Left hindlimb (tissue), 1 donor: ENCODE measurements around the gene TOM1L2.
"Not testable (repeated sequence)": the region's sequence is repeated elsewhere in the genome, so short reads cannot be mapped to it uniquely, and the experiment has no call there.

Experiments
- DNase-seq: peaks from one replicate; pipeline ENCODE4 v3.0.0-alpha.2; 2018

The TOM1L2 gene

GRCh38 chr17:17814162-17815061 is 157.8 kb downstream of the TOM1L2 start:
- DNase-seq = no peak

- DNase-seq = no peak
Observed at GRCh38 chr17:17813725-17814095, 158.5 kb downstream of the TOM1L2 start.

GRCh38 chr17:17813055-17813724 is 159.0 kb downstream of the TOM1L2 start:
- no peak for DNase-seq

- DNase-seq = peak; percentile 85
Observed at GRCh38 chr17:17812211-17813054, 159.8 kb downstream of the TOM1L2 start.

GRCh38 chr17:17811381-17812210 is 160.6 kb downstream of the TOM1L2 start:
- peak; percentile 82 for DNase-seq

- DNase-seq = no peak
Observed at GRCh38 chr17:17810895-17811248, 161.3 kb downstream of the TOM1L2 start.

- DNase-seq = peak; percentile 82
Observed at GRCh38 chr17:17810084-17810894, 161.9 kb downstream of the TOM1L2 start.

- DNase-seq = no peak
Observed at GRCh38 chr17:17809531-17810083, 162.6 kb downstream of the TOM1L2 start.

GRCh38 chr17:17808706-17809432 is 163.3 kb downstream of the TOM1L2 start:
- no peak for DNase-seq

GRCh38 chr17:17808200-17808599 is 164.0 kb downstream of the TOM1L2 start:
- not testable (repeated sequence) for DNase-seq

GRCh38 chr17:17807440-17807839 is 164.8 kb downstream of the TOM1L2 start:
- no peak for DNase-seq

- DNase-seq = no peak
Observed at GRCh38 chr17:17806611-17807274, 165.5 kb downstream of the TOM1L2 start.

- no peak for DNase-seq
Observed at GRCh38 chr17:17806035-17806434, 166.2 kb downstream of the TOM1L2 start.

- no peak for DNase-seq
Observed at GRCh38 chr17:17805575-17805974, 166.6 kb downstream of the TOM1L2 start.

- DNase-seq = no peak
Observed at GRCh38 chr17:17804007-17804406, 168.2 kb downstream of the TOM1L2 start.

- DNase-seq = no peak
Observed at GRCh38 chr17:17801800-17802481, 170.3 kb downstream of the TOM1L2 start.

GRCh38 chr17:17800504-17801021 is 171.6 kb downstream of the TOM1L2 start:
- DNase-seq = no peak

- DNase-seq = no peak
Observed at GRCh38 chr17:17798573-17799255, 173.5 kb downstream of the TOM1L2 start.
